GM18511 (cell line): Measurements from ENCODE around the gene G6PC3.
"Not testable (repeated sequence)": the region's sequence is repeated elsewhere in the genome, so short reads cannot be mapped to it uniquely, and the experiment has no call there.

Experiments used
- ATAC-seq: cut with Tn5 transposase; IDR thresholded peaks from one replicate; pipeline ENCODE4 v1.9.1; 2021; ENCODE audit warnings: mild to moderate bottlenecking, moderate library complexity; ENCODE audit not compliant: unreplicated experiment

The G6PC3 gene

DNA sequence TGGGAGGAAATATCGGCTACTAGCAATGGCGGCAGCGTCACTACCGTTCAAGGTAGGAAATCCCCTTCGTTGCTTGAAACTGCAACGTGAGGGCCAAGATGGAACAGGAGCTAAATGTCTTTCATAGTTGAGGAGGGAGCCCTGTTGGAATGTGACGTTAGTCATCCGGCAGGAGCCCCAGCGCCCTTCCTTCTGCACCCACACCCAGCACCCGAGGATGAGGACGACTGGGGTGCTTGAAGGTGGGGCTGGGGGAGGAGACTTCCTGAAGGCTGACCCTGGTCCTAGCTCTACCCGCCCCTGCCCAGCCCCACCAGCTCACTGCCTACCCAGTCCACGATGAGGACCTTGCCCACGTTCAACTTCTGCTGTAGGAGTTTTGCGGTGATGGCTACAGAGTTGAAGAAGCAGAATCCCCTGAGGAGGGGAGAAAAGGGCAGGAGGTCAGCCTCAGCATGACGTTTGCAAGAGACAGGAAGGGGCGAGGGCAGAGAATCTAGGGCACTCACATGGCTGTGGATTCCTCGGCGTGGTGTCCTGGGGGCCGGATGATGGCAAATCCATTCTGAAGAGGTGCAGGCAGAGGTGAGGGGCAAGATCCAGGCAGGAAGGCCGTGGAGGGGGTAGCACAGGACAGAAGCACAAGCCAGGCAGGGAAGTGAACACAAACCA is 11.9 kb downstream of the G6PC3 start:
- ATAC-seq, result no peak

DNA sequence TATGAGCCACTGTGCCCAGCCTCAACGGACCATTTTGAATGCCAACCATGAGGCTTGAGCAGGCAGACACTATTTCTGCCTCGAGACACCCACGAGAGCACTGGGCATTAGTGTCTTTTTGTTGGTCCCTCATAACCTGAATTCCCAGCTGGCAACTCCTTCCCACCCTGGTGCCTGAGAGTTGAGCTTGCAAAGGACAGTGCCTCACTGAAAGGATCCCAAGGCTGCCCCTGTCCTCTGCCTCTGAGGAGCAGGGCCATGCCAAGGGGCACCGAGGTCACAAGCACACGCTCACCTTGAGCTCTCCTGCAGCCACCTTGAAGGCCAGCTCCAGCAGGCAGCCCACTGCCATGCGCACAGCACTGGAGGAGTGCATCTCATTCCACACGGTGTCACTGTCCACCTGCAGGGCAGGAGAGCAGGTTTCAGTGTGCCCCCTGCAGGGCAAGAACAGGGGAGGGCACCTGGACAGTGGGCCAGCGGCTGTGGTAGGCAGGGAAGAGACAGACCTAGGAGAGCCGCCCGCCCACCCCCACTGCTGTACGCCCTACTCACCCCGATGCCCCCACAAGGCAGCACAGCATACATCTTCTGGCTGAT is 12.8 kb downstream of the G6PC3 start:
- ATAC-seq, result no peak

DNA sequence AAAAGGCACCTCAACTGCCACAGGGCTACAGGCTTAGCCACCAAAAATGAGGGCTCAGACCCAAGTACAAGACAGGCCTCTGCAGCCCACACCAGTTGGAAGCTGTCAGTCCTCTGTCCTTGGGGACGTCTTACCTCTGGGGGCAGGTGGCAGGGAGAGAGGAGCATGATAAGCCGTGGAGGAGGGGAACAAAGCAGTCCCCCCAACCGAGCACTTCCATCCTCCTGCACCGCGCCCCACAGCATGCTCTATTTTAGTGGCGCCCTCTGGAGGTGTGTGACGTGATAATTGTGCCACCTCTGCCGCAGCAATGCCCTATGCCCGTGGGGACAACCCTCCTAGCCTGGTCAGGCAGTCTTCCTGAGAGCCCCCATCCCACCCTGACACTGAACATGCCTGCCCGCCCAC is 13.6 kb downstream of the G6PC3 start:
- no peak for ATAC-seq

DNA sequence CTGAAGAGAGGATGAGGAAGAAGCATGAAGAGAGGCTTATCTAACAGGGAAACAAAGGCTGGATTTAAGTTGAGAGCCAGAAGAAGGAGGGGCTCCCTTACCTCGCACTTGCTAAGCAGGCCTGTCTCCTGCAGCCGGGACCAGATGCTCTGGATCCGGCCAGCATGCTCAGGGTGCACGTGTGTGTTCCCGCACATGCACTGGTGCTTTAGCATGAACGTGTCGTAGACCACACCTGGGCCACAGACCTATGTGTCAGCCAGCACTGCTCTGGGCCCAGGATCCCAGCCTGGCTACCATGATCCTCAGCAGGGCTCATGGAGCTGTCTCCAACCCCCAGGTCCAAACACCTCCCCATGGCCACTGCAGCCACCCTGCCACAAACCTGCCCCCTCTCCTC is 14.4 kb downstream of the G6PC3 start:
- ATAC-seq, result no peak

DNA sequence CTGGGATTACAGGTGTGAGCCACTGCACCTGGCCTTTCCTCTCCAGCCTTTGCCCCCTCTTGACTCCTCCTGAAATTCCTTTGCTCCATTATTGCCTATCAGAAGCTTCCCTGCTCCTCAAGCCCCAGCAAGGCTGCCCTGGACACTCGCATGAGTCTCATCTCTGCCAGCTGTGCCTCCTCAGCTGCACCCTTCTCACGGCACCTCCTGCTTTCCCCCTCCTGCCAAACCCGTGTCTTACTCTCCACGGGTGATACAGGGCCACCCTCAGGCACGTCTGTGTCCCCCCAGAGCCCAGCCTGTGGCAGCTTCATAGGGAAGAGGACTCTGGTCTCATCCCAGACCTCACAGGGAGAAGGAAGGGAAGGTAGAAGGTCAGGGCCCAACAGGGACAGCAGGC is 15.4 kb downstream of the G6PC3 start:
- ATAC-seq, result no peak

DNA sequence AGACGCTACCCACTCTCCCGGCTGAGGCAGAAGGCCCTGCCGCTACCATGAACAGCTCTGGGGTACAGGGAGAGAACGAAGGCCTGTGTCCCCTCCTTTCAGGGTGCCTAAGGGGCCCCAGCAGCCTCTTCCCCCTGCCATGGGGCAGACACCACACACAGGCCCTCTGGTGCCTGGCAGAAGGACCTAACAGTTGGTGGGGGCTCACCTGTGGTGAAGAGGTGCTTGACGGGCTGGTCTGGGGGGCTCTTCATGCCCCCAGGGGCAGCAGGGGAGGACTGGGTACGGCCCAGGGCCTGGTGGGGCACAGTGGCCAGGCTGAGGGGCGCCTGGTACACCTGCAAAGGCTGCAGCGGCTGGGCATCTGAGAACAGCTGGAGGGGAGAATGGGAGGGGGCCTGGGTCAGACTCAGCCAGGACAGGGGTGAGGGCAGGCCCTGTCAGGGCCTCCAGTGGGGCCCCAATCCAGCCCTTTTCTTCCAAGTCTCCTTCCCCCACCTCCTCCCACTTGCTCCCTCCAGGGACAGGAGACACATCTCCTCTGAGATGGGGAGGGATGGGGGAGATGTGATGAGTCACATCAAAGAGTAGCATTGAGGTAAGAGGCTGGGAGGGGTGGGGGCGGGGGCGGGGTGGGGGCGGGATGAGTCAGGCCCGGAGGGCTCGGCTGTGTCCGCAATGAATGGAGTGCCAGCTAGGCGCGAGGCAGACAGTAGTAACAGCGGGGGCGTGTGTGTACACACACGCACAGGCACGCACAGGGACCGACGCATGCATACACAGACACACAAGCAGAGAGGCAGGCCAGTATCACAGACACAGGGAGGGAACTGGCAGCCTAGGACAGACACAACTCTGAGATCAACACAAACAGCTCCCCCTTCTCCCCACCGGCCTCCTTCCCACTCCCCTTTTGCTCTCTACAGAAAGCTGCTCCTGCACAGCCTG is 16.1 kb downstream of the G6PC3 start:
- ATAC-seq, result no peak

DNA sequence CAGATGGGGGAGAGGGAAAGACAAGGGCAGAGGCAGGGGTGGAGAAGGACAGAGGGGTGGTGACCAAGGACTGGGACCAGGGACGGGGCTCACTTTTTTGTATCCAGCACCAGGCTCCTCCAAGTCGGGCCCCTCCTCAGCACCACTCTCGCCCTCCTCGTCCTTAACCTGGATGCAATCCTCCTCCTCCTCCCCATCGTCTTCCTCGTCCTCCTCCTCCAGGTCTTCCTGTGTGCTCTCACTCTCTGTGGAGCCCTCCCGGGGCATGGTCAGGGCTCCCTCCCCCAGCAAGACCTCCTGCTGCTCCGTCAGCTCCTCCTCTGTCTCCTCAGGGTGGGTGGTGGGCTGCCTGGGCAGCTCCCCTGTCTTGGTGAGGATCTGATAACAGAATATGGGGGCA is 16.8 kb downstream of the G6PC3 start:
- no peak for ATAC-seq

DNA sequence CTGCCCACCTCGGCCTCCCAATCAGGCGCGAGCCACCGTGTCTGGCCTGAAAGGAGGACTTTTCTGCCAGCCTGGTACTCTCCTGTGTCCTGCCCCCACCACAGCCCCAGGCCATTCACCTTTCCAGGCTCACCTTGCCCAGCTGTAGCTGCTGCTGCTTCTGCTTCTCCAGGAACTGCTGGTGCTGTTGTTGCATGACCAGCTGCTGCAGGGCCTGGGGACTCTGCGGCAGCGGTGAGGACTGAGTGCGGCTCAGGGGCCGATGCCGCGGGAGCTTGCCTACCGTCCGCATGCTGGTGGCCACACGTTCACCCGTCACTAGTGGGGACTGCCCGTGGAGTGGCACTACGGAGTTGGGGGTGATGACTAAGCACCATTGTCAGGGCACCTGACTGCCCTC is 17.7 kb downstream of the G6PC3 start:
- ATAC-seq, result no peak

DNA sequence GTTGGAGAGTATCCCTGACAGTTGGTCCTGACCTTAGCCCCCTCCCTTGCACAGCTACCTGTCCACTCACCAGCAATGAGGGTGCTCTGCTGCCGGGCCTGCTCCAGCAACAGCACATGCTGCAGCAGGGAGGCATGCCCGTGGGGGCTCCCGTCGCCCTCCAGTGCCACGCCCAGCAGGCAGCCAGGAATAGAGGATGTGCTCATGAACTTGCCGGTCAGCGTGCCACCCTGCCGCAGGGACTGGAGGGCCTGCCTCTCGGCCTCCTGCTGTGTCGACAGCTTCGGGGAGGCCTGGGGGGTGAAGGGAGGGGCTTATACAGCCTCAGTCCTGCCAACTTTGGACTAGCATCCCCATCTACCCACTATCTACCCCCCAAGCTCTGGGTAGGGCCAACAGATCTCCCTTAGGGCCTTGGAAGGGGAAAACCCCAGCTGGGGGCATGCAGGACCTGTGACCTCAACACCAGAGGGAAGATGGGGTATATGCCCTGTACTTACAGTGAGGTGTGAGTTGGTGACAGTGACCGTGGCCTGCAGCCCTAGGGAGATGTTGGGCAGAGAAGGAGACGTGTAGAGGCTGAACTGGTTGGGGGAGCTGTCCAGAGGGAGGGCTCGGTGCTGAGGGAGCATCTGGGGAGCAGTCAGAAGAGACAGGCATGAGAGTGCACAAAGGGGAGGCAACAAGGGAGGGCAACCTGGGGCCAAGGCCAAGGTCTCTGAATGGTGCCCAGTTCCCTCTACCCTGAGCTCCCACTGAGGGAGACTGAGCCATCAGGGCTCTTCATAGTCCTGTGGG is 20.9 kb downstream of the G6PC3 start:
- no peak for ATAC-seq

DNA sequence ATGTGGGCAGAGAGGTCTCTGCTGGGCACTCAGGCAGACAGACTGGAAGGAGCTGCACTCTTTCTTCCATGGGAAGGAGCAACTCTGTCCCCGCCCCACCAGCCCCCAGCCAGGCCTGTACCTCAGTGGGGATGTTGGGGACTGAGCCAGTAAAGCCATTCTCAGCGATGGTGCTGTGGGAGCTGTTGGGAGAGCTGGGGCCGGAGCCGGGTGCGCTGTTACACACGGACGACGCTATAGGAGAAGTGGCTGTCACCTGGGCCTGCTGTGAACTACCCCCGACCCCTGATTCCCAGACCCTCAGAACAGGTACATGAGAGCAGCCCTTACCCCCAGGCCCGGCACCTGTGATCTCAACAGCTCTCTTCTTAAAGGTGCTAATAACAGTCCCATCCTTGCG is 21.5 kb downstream of the G6PC3 start:
- no peak for ATAC-seq

DNA sequence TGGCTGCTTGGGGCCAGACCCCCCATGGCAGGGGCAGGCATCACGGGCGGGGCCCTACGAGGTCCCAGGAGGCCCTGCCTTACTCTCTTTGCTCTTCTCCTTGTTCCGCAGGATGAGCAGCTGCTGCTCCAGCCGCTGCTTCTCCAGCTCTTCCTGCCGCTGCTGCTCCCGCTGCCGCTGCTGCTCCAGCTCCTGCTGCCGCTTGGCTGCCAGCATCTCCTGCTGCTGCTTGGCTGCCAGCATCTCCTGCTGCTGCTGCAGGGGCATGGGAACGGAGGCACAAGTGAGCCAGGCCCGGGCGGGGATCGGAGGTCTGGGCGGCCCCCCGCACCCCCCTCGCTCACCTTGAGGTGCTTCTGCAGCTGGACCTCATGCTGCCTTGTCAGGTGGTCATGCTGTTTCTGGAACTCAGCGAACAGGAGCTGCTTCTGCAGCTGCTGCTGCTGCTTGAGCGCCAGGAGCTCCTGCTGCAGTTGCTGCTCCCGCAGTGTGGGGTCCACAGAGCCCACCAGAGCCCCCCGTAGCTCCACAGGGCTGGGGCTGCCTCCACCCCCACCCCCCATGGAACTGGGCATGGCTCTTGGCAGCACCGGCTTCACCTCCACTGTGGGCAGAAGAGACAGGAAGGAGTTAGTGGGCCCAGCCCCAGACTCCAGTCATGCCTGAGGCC is 22.8 kb downstream of the G6PC3 start:
- no peak for ATAC-seq

DNA sequence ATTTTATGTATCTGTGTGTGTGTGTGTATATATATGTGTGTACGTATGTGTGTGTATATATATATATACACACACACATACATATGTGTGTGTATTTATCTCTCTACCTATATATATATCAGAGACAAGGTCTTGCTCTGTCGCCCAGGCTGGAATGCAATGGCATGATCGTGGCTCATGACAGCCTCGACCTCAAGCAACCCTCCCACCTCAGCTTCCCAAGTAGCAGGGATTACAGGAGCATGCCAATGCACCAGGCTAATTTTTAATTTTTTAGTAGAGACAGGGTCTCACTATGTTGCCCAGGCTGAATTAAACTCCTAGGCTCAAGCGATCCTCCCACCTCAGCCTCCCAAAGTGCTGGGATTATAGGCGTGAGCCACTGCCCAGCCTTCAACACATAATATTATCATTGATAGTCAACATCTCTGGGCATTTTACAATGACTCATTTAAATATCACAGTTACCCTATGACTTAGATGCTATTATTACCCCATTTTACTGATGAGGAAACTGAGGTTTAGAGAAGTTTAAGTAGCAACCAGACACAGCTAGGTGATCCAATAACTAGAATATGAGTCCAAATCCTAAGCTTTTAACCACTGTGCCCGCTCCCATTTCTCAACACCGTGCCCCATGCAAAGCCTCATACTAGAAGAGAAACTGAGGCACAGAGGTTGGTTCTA is 24.3 kb downstream of the G6PC3 start:
- ATAC-seq, result no peak

DNA sequence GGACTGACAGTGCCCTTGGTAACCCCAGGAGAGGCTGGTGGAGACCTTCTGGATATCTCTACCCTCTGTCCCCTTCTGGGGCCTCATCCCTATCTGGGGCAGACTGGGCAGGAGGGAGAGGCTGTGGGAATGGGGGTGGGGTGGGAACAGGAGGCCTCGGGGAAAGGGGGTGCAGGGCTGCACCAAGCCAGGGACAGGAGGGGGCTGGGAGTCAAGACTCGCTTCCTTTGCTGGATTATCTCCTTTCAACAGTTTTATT is 24.8 kb downstream of the G6PC3 start:
- ATAC-seq, result no peak

DNA sequence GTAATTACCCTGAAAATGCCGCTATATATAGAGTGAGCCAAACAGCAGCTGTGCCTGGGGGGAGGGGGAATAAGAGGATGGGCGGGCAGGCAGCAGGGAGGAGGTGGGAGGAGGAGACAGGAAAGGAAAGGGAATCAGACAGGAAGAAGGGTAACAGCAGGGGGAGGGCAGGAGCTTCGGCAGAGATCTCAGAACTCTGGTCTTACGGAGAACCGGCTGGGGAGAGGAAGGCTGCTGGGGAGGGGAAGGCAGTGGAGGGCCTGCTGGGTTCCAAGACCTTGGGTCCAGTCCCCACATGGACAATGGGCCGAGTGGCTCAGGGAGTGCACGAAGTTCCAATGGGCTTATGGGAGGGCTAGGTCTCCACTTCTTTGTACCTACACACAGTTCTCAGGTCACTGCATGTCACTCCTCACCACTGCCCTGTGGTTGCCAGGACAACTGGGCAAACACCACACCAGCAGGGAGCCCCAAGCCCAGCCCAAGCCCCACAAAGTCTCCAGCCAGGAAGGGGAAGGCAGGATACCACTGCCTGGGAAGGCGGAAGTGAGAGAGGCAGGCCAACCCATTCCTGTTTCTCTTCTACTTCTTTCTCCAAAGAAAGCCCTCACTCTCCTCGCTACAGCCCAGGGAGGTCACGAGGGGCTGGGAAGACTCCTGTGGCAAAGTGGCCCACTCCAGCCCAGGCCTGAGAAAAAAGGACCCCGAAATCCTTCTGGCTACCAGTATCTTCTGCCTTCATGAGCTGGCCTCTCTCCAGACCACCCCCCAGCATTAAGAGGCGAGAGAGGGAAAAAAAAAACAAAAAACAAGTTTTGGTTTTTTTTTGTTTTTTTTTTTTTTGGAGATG is 25.3 kb downstream of the G6PC3 start:
- ATAC-seq, result no peak

DNA sequence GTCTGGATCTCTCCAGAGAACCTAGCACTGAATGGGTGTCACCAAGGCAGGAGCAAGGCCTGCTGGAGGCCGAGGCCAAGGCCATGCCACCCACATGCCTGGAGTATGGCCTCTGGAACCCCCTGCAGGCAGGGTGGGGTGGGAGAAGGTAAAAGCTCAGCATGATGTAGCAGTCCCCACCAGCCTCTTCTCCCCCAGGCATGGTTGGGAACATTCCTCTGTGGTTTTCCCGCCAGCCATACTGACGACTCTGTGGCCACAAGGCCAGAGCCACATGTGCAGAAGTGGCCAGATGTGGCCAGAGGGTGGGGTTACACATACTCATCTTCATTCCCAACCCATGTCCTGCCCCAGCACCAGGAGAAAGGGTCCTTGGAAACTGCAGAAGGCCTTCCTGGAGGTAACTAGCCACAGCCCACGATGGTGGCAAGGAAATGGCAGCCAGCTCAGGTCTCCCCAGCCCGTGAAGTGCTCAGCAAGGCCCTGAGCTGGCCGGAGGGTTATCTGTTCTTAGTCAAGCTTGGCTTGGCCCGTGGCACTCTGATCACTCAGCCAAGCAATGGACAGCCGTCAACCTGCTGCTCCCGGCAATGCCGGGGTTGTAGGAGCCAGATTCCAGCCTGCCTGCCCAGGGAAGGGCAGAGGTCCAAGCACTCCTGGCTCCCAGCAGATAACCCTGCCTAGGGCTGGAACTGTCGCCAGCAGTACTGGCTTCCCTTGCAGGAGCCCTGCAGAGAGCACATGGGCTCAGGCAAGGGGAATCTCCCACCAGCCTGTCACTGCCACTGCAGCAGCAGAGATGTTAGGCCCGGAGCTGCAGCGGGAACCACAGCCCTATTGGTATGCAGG is 26.8 kb downstream of the G6PC3 start:
- no peak for ATAC-seq

DNA sequence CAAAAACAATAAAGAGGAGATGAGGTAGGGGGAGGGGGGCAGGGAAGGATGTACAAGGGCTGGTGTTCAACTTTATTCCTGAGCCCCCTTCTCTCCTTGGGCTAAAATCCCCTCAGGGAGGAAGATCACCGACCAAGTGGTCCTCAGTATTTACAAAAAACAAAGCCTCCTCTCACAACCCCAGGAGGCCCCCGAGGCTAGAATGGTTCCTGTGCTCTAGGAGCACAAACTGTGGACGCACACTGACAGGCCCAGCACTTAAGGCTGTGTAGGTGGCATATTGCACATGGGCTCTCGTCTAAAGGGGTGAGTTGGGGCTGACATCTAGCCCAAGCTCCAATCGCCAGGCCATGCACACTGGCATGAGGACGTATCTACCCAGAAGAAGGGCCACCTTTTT is 31.3 kb downstream of the G6PC3 start:
- ATAC-seq, result not testable (repeated sequence)

DNA sequence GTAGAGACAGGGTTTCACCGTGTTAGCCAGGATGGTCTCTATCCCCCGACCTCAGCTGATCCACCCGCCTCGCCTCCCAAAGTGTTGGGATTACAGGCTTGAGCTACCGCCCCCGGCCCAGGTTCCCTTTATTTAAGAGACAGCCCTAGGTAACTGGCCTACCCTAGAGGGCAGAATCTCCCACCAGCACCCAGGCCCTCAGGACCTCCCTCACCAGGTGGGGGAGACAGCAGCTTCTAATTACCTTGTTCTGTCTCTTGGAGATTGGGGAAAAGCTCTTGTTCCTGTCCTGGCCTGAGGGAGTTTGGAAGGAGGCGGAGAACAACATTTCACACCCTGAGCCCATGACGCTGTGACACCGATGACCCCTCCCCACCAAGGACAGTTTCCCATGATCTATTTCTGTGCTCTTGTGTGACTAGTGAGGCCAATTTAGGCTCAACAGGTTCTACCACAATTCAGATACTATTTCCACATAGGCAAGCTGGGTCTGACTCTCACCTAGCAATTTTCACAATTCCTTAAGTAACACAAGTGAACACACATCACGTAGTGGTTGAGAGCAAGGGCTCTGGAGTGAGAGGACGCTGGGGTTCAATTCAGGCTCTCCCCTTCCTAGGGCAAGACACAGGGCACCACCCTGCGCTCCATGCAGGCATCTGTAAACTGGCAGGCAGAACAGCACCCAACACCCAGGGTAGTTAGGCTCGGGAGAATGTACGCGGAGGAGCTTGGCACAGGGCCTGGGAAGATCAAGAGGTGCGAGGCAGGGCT is 32.5 kb downstream of the G6PC3 start:
- ATAC-seq, result no peak

DNA sequence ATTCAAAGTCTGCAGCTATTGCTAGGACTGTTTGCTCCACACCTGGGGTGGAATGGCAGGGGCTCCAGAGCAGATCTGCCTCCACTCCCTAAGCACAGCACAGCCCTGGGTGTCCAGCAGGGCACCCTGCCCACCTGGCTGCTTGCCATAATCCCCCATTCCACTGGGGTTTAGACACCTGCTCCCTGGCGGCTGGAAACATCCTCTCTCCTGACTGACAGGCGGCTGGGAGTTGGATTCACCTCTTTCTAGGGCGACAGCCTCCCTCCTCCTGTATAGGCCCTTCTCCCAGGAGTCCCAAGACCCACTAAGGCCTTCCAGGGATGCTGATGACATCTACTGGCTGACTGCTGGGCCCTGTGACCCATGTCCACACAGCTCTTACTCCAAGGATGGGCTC is 34.9 kb downstream of the G6PC3 start:
- ATAC-seq, result no peak
